ENCODE measurements around the gene LRRC7. TPM values are rescaled to one million over a fixed set of nuclear protein-coding genes. Genes with fewer than 3 reads are reported as not detected.
"Not testable (repeated sequence)": the region's sequence is repeated elsewhere in the genome, so short reads cannot be mapped to it uniquely, and the experiment has no call there.

The LRRC7 gene
- total RNA-seq, 4 donors from 2014 or later, result 0.11 to 0.88 (median 0.36) TPM

- TF ChIP-seq CTCF (IDR thresholded peaks at IDR 0.05) (no peak), POLR2A (IDR thresholded peaks at IDR 0.05) (no peak)
- no peak for DNase-seq (ENCODE audit: low spot score in 2 of 2)
- intact Hi-C loops (cut with DNase I; ENCODE audit: low total_unique reads), result no loop called here
- 90 to 93% methylated on average over 7 of the region's 7 CpGs for WGBS, 2 donors
- no peak overlapping the region for H3K4me3 ChIP-seq (ENCODE audit: low read depth, poor library complexity, severe bottlenecking)
Measured at GRCh38 chr1:70041317-70042045, 473.8 kb downstream of the LRRC7 start.

- WGBS, 2 donors, result 64 to 87% methylated on average over 3 of the region's 3 CpGs
Measured at GRCh38 chr1:70042090-70042731, 474.5 kb downstream of the LRRC7 start.

DNA sequence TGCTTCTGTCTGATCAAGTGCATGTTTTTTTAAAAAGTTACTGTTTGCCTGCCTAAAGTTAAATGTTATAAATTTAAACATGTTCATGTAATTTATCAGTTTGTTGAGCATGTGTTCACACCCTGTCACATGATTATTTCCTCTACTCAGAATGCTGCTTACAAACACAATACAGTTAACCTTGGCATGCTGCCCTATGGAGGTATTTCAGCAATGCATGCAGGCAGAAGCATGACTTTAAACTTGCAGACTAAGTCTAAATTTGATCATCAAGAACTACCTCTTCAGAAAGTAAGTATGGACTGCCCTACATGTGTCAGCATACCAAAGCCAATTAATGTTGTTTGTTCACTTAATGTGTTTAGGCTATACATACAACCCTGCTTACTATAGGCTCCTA, 476.1 kb downstream of the LRRC7 start:
- intact Hi-C loops (cut with DNase I; ENCODE audit: low total_unique reads), result no loop called here
- no peak overlapping the region for H3K4me3 ChIP-seq (ENCODE audit: low read depth, poor library complexity, severe bottlenecking)
- TF ChIP-seq POLR2A (IDR thresholded peaks at IDR 0.05), result no peak
- TF ChIP-seq CTCF (IDR thresholded peaks at IDR 0.05), result no peak
- DNase-seq (ENCODE audit: low spot score in 2 of 2), result no peak

More at GRCh38 chr1:70042090-70042731, 474.5 kb downstream of the LRRC7 start:
- intact Hi-C loops (cut with DNase I; ENCODE audit: low total_unique reads), result no loop called here
- DNase-seq (ENCODE audit: low spot score in 2 of 2), result no peak
- H3K4me3 ChIP-seq (ENCODE audit: low read depth, poor library complexity, severe bottlenecking), result no peak overlapping the region
- TF ChIP-seq CTCF (IDR thresholded peaks at IDR 0.05) (no peak), POLR2A (IDR thresholded peaks at IDR 0.05) (no peak)

- WGBS, 2 donors, result 75 to 78% methylated on average over 2 of the region's 2 CpGs
- DNase-seq (ENCODE audit: low spot score in 2 of 2), result no peak
- no peak overlapping the region for H3K4me3 ChIP-seq (ENCODE audit: low read depth, poor library complexity, severe bottlenecking)
- TF ChIP-seq POLR2A (IDR thresholded peaks at IDR 0.05), result no peak
- no peak for TF ChIP-seq CTCF (IDR thresholded peaks at IDR 0.05)
- intact Hi-C loops (cut with DNase I; ENCODE audit: low total_unique reads), result no loop called here
Measured at GRCh38 chr1:70044832-70045231, 477.1 kb downstream of the LRRC7 start.

DNA sequence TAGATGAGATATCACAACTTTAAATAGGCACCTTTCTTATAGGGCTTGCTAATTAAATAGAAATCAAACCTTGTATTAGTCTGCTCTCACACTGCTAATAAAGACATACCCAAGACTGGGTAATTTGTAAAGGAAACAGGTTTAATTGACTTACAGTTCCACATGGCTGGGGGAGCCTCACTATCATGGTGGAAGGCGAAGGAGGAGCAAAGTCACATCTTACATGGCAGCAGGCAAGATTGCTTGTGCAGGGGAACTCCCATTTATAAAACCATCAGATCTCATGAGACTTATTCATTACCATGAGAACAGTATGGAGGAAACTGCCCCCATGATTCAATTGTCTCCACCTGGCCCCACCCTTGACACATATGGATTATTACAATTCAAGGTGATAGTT, 477.9 kb downstream of the LRRC7 start:
- 88% methylated on average over 1 of the region's 1 CpG for WGBS, 2 donors

GRCh38 chr1:70048336-70049094, 480.8 kb downstream of the LRRC7 start:
- TF ChIP-seq POLR2A (IDR thresholded peaks at IDR 0.05), result no peak
- no peak for TF ChIP-seq CTCF (IDR thresholded peaks at IDR 0.05)
- intact Hi-C loops (cut with DNase I; ENCODE audit: low total_unique reads), result no loop called here
- no peak overlapping the region for H3K4me3 ChIP-seq (ENCODE audit: low read depth, poor library complexity, severe bottlenecking)
- 55 to 61% methylated on average over 1 of the region's 1 CpG for WGBS, 2 donors
- DNase-seq (ENCODE audit: low spot score in 2 of 2), result no peak

More for the DNA sequence above, 477.9 kb downstream of the LRRC7 start:
- intact Hi-C loops (cut with DNase I; ENCODE audit: low total_unique reads); H3K4me3 ChIP-seq (ENCODE audit: low read depth, poor library complexity, severe bottlenecking); DNase-seq (ENCODE audit: low spot score in 2 of 2): not testable (repeated sequence)
